ENCODE data around the gene TMEM9B. TPM values are rescaled to one million over a fixed set of nuclear protein-coding genes. Genes with fewer than 3 reads are reported as not detected.

The TMEM9B gene
- total RNA-seq, 1 donor from 2014 or later, result 26.8 TPM

Small RNAs within 50 kb of the gene (small RNA-seq; reads per million reads assigned to genes)
- gene RF00019, result not detected

Other genes with a start within 250 kb of the TMEM9B start
- gene AKIP1, start 53.3 kb downstream of the TMEM9B start, total RNA-seq, result 16.7 TPM
- gene C11orf16, start 31.5 kb downstream of the TMEM9B start, total RNA-seq, result not detected
- gene ASCL3, start 21.4 kb downstream of the TMEM9B start, total RNA-seq, result not detected
- 1.2 TPM for gene NRIP3, start 39.6 kb upstream of the TMEM9B start, total RNA-seq
- 36.3 TPM for gene SCUBE2, start 127.2 kb upstream of the TMEM9B start, total RNA-seq